Measurements from ENCODE around the gene MIA2.

The MIA2 gene

GRCh38 chr14:39366460-39367386, 133.0 kb downstream of the MIA2 start:
- no peak for TF ChIP-seq TAF1 (IDR thresholded peaks at IDR 0.05; ENCODE audit: borderline replicate concordance, insufficient read depth, low read length)
- TF ChIP-seq SIN3A (IDR thresholded peaks at IDR 0.05; ENCODE audit: borderline replicate concordance, insufficient read depth, low read length), result no peak
- no peak for TF ChIP-seq POLR2AphosphoS5 (IDR thresholded peaks at IDR 0.05; ENCODE audit: low read depth, low read length)
- no peak for TF ChIP-seq FOXP2 (optimal IDR thresholded peaks at IDR 0.05; ENCODE audit: borderline replicate concordance, extremely low read depth, extremely low read length, insufficient read depth)
- TF ChIP-seq, protein P1, sequence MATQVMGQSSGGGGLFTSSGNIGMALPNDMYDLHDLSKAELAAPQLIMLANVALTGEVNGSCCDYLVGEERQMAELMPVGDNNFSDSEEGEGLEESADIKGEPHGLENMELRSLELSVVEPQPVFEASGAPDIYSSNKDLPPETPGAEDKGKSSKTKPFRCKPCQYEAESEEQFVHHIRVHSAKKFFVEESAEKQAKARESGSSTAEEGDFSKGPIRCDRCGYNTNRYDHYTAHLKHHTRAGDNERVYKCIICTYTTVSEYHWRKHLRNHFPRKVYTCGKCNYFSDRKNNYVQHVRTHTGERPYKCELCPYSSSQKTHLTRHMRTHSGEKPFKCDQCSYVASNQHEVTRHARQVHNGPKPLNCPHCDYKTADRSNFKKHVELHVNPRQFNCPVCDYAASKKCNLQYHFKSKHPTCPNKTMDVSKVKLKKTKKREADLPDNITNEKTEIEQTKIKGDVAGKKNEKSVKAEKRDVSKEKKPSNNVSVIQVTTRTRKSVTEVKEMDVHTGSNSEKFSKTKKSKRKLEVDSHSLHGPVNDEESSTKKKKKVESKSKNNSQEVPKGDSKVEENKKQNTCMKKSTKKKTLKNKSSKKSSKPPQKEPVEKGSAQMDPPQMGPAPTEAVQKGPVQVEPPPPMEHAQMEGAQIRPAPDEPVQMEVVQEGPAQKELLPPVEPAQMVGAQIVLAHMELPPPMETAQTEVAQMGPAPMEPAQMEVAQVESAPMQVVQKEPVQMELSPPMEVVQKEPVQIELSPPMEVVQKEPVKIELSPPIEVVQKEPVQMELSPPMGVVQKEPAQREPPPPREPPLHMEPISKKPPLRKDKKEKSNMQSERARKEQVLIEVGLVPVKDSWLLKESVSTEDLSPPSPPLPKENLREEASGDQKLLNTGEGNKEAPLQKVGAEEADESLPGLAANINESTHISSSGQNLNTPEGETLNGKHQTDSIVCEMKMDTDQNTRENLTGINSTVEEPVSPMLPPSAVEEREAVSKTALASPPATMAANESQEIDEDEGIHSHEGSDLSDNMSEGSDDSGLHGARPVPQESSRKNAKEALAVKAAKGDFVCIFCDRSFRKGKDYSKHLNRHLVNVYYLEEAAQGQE (IDR thresholded peaks at IDR 0.05; ENCODE audit: insufficient read depth in 1 of 2, low read depth in 2 of 2, low read length in 2 of 2), result no peak

DNA sequence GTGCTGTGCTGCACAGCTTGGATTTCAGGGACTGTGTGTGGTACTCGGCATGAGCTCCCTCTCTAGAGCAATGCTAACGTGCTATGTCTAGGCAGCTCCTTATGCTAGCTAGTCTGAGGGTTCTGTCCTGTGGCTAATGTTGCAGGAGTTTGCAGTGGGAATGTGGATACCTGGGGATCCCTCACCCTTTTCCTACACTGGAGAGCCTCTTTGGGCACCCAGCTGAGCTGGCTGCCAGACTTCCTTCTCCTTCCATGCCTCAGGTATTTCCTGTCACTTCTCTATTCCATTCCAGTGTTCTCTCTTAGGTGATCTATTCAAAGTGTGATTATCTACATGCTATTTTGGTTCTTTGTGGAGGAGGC, 133.7 kb downstream of the MIA2 start:
- TF ChIP-seq FOXP2 (optimal IDR thresholded peaks at IDR 0.05; ENCODE audit: borderline replicate concordance, extremely low read depth, extremely low read length, insufficient read depth) (no peak), TAF1 (IDR thresholded peaks at IDR 0.05; ENCODE audit: borderline replicate concordance, insufficient read depth, low read length) (no peak), POLR2AphosphoS5 (IDR thresholded peaks at IDR 0.05; ENCODE audit: low read depth, low read length) (no peak), SIN3A (IDR thresholded peaks at IDR 0.05; ENCODE audit: borderline replicate concordance, insufficient read depth, low read length) (no peak)
- TF ChIP-seq, protein P1 (IDR thresholded peaks at IDR 0.05; ENCODE audit: insufficient read depth in 1 of 2, low read depth in 2 of 2, low read length in 2 of 2), result no peak

DNA sequence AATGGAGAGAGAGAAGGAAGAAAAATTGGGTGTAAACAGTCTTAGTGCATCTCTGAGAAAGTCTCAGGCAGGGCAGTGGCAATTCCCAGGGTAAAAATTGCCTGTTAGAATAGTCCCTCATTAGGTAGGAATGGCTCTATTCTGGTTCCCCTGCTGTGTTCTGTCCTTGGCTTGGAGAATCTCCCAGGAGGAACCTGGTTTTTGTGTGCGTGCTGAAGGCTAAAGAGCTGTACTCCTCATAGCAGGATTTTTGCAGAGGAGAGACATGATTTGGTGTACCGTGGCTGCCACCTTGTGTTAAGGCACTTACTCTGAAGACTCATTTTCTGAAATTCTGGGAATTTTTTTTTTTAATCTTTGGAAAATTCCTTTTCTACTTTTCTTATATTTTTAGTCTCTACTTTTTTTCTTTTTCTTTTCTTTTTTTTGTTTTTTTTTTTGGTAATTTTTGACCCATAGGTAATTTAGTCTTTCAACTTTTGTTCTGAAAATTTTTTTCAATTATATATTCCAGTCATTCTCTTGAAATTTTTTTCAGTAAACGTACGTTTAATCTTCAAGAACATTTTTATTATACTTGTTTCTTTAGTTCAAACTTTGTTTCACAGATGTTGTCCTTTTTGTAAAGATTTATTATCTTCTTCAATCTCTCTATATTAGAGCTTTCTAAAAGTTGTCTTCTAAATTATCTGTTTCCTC, 134.7 kb downstream of the MIA2 start:
- TF ChIP-seq POLR2AphosphoS5 (IDR thresholded peaks at IDR 0.05; ENCODE audit: low read depth, low read length), result no peak
- no peak for TF ChIP-seq FOXP2 (optimal IDR thresholded peaks at IDR 0.05; ENCODE audit: borderline replicate concordance, extremely low read depth, extremely low read length, insufficient read depth)

GRCh38 chr14:39369029-39369428, 135.3 kb downstream of the MIA2 start:
- TF ChIP-seq FOXP2 (optimal IDR thresholded peaks at IDR 0.05; ENCODE audit: borderline replicate concordance, extremely low read depth, extremely low read length, insufficient read depth), result no peak
- no peak for TF ChIP-seq POLR2AphosphoS5 (IDR thresholded peaks at IDR 0.05; ENCODE audit: low read depth, low read length)
- no peak for TF ChIP-seq SIN3A (IDR thresholded peaks at IDR 0.05; ENCODE audit: borderline replicate concordance, insufficient read depth, low read length)
- no peak for TF ChIP-seq TAF1 (IDR thresholded peaks at IDR 0.05; ENCODE audit: borderline replicate concordance, insufficient read depth, low read length)
- TF ChIP-seq, protein P1 (IDR thresholded peaks at IDR 0.05; ENCODE audit: insufficient read depth in 1 of 2, low read depth in 2 of 2, low read length in 2 of 2), result no peak

- TF ChIP-seq, protein P1 (IDR thresholded peaks at IDR 0.05; ENCODE audit: insufficient read depth in 1 of 2, low read depth in 2 of 2, low read length in 2 of 2), result no peak
- TF ChIP-seq POLR2AphosphoS5 (IDR thresholded peaks at IDR 0.05; ENCODE audit: low read depth, low read length), result no peak
- TF ChIP-seq TAF1 (IDR thresholded peaks at IDR 0.05; ENCODE audit: borderline replicate concordance, insufficient read depth, low read length), result no peak
These were observed 136.7 kb downstream of the MIA2 start for GRCh38 chr14:39370415-39370814.

All from PFSK-1 (cell line).